Measurements from ENCODE around the gene GPR15. TPM values are rescaled to one million over a fixed set of nuclear protein-coding genes. Genes with fewer than 3 reads are reported as not detected.

The GPR15 gene
- total and polyA plus RNA-seq, 7 experiments from 2014 or later, result 0.52 to 24.2 (median 3.5) TPM

- POLR2A ChIA-PET, result no interaction called here
- no peak overlapping the region for H3K27ac Mint-ChIP-seq
These were observed 29.8 kb upstream of the GPR15 start for GRCh38 chr3:98501863-98502576.

GRCh38 chr3:98504539-98504938 is 27.2 kb upstream of the GPR15 start:
- H3K27ac Mint-ChIP-seq, result no peak overlapping the region

More at GRCh38 chr3:98501863-98502576, 29.8 kb upstream of the GPR15 start:
- Mint-ChIP-seq H3K36me3 (peaks cover 0 to 34% (median 10%) of the 10 kb centered on the region in 5 donors), H3K4me3 (no peak overlapping the region), H3K27me3 (peaks cover 0 to 2% (median 0%) of the 10 kb centered on the region in 5 donors), H3K9me3 (peaks cover 0 to 2% (median 0%) of the 10 kb centered on the region in 11 donors), H3K4me1 (peaks cover 0 to 6% (median 0%) of the 10 kb centered on the region in 7 donors)
- CTCF ChIA-PET, result interaction anchor here (0.7 kb wide), 1 partner anchor 126 kb away, joined by 3 read pairs; no protein-coding TSS in a partner anchor
- Histone ChIP-seq H3K9me3 (ENCODE audit: control insufficient read depth in 2 of 3, low read length in 3 of 3) (no peaks in the 10 kb centered on the region), H3K4me3 (ENCODE audit: low read length) (no peak overlapping the region), H3K4me1 (ENCODE audit: control insufficient read depth in 2 of 2, insufficient read depth in 2 of 2, low read length in 2 of 2) (no peaks in the 10 kb centered on the region), H3K36me3 (ENCODE audit: control insufficient read depth in 2 of 3, insufficient read depth in 3 of 3, low read length in 3 of 3) (peaks cover 0 to 5% (median 0%) of the 10 kb centered on the region in 3 experiments), H3K27ac (ENCODE audit: low read depth, low read length) (no peak overlapping the region), H3K27me3 (ENCODE audit: control insufficient read depth in 2 of 2, insufficient read depth in 2 of 2, low read length in 2 of 2) (no peaks in the 10 kb centered on the region)
- DNase-seq (no peak), ATAC-seq (no peak)
- intact Hi-C loops (cut with micrococcal nuclease), result no loop called here

GRCh38 chr3:98508582-98508981 is 23.2 kb upstream of the GPR15 start:
- peaks cover 0 to 29% (median 0%) of the 10 kb centered on the region in 7 donors for H3K4me1 Mint-ChIP-seq
- no peak overlapping the region for H3K27ac Mint-ChIP-seq
- Histone ChIP-seq H3K4me1 (ENCODE audit: control insufficient read depth in 2 of 2, insufficient read depth in 2 of 2, low read length in 2 of 2) (no peaks in the 10 kb centered on the region), H3K9me3 (ENCODE audit: control insufficient read depth in 2 of 3, low read length in 3 of 3) (no peaks in the 10 kb centered on the region), H3K27ac (ENCODE audit: low read depth, low read length) (no peak overlapping the region), H3K36me3 (ENCODE audit: control insufficient read depth in 2 of 3, insufficient read depth in 3 of 3, low read length in 3 of 3) (peaks cover 0 to 5% (median 0%) of the 10 kb centered on the region in 3 experiments), H3K4me3 (ENCODE audit: low read length) (no peak overlapping the region), H3K27me3 (ENCODE audit: control insufficient read depth in 2 of 2, insufficient read depth in 2 of 2, low read length in 2 of 2) (no peaks in the 10 kb centered on the region)
- H3K4me3 Mint-ChIP-seq, result no peak overlapping the region
- CTCF ChIA-PET, result no interaction called here
- intact Hi-C loops (cut with micrococcal nuclease), result no loop called here
- H3K36me3 Mint-ChIP-seq, result peaks cover 24 to 61% (median 52%) of the 10 kb centered on the region in 5 donors
- H3K9me3 Mint-ChIP-seq, result peaks cover 0 to 4% (median 0%) of the 10 kb centered on the region in 11 donors
- POLR2A ChIA-PET, result no interaction called here
- no peak for ATAC-seq
- no peaks in the 10 kb centered on the region for H3K27me3 Mint-ChIP-seq
- DNase-seq, result no peak

More at GRCh38 chr3:98504539-98504938, 27.2 kb upstream of the GPR15 start:
- Histone ChIP-seq H3K27me3 (ENCODE audit: control insufficient read depth in 2 of 2, insufficient read depth in 2 of 2, low read length in 2 of 2) (no peaks in the 10 kb centered on the region), H3K4me1 (ENCODE audit: control insufficient read depth in 2 of 2, insufficient read depth in 2 of 2, low read length in 2 of 2) (no peaks in the 10 kb centered on the region), H3K27ac (ENCODE audit: low read depth, low read length) (no peak overlapping the region), H3K4me3 (ENCODE audit: low read length) (no peak overlapping the region), H3K36me3 (ENCODE audit: control insufficient read depth in 2 of 3, insufficient read depth in 3 of 3, low read length in 3 of 3) (peaks cover 0 to 5% (median 0%) of the 10 kb centered on the region in 3 experiments), H3K9me3 (ENCODE audit: control insufficient read depth in 2 of 3, low read length in 3 of 3) (no peaks in the 10 kb centered on the region)
- intact Hi-C loops (cut with micrococcal nuclease), result loop anchor here in 1 of 2 donors (2.0 kb wide), 1 partner anchor 14 kb away; no protein-coding TSS in a partner anchor
- ChIA-PET CTCF (no interaction called here), POLR2A (no interaction called here)
- Mint-ChIP-seq H3K4me1 (peaks cover 0 to 17% (median 0%) of the 10 kb centered on the region in 7 donors), H3K27me3 (no peaks in the 10 kb centered on the region), H3K36me3 (peaks cover 14 to 50% (median 28%) of the 10 kb centered on the region in 5 donors), H3K4me3 (no peak overlapping the region), H3K9me3 (peaks cover 0 to 3% (median 0%) of the 10 kb centered on the region in 11 donors)
- ATAC-seq, result no peak
- DNase-seq, result no peak

GRCh38 chr3:98512576-98512975 is 19.2 kb upstream of the GPR15 start:
- Mint-ChIP-seq H3K4me1 (peaks cover 0 to 55% (median 6%) of the 10 kb centered on the region in 7 donors), H3K4me3 (no peak overlapping the region), H3K27me3 (no peaks in the 10 kb centered on the region), H3K36me3 (peaks cover 19 to 75% (median 56%) of the 10 kb centered on the region in 5 donors), H3K9me3 (peaks cover 0 to 4% (median 0%) of the 10 kb centered on the region in 11 donors), H3K27ac (no peak overlapping the region)
- H3K4me3 ChIP-seq (ENCODE audit: low read length), result no peak overlapping the region
- H3K36me3 ChIP-seq (ENCODE audit: control insufficient read depth in 2 of 3, insufficient read depth in 3 of 3, low read length in 3 of 3), result peaks cover 4 to 13% (median 4%) of the 10 kb centered on the region in 3 experiments
- ChIA-PET POLR2A (interaction anchor here (1.4 kb wide), 1 partner anchor 9 kb away, joined by 4 read pairs; no protein-coding TSS in a partner anchor), CTCF (no interaction called here)
- intact Hi-C loops (cut with micrococcal nuclease), result no loop called here
- H3K27me3 ChIP-seq (ENCODE audit: control insufficient read depth in 2 of 2, insufficient read depth in 2 of 2, low read length in 2 of 2), result no peaks in the 10 kb centered on the region
- H3K27ac ChIP-seq (ENCODE audit: low read depth, low read length), result no peak overlapping the region
- DNase-seq (no peak), ATAC-seq (no peak)
- H3K9me3 ChIP-seq (ENCODE audit: control insufficient read depth in 2 of 3, low read length in 3 of 3), result no peaks in the 10 kb centered on the region
- H3K4me1 ChIP-seq (ENCODE audit: control insufficient read depth in 2 of 2, insufficient read depth in 2 of 2, low read length in 2 of 2), result peaks cover 0 to 1% of the 10 kb centered on the region in 2 donors

- Histone ChIP-seq H3K4me1 (ENCODE audit: control insufficient read depth in 2 of 2, insufficient read depth in 2 of 2, low read length in 2 of 2) (peaks cover 0 to 6% of the 10 kb centered on the region in 2 donors), H3K27me3 (ENCODE audit: control insufficient read depth in 2 of 2, insufficient read depth in 2 of 2, low read length in 2 of 2) (no peaks in the 10 kb centered on the region), H3K9me3 (ENCODE audit: control insufficient read depth in 2 of 3, low read length in 3 of 3) (no peaks in the 10 kb centered on the region), H3K27ac (ENCODE audit: low read depth, low read length) (no peak overlapping the region), H3K4me3 (ENCODE audit: low read length) (no peak overlapping the region), H3K36me3 (ENCODE audit: control insufficient read depth in 2 of 3, insufficient read depth in 3 of 3, low read length in 3 of 3) (peaks cover 4 to 13% (median 4%) of the 10 kb centered on the region in 3 experiments)
- Mint-ChIP-seq H3K4me1 (peaks cover 0 to 58% (median 11%) of the 10 kb centered on the region in 7 donors), H3K4me3 (no peak overlapping the region), H3K9me3 (peaks cover 0 to 4% (median 0%) of the 10 kb centered on the region in 11 donors), H3K27ac (no peak overlapping the region), H3K27me3 (no peaks in the 10 kb centered on the region), H3K36me3 (peaks cover 16 to 74% (median 54%) of the 10 kb centered on the region in 5 donors)
- ATAC-seq (peak; percentile 42), DNase-seq (no peak)
- intact Hi-C loops (cut with micrococcal nuclease), result no loop called here
- POLR2A ChIA-PET, result no interaction called here
- CTCF ChIA-PET, result no interaction called here
These were observed 18.7 kb upstream of the GPR15 start for GRCh38 chr3:98513091-98513511.

GRCh38 chr3:98513736-98514135 is 18.0 kb upstream of the GPR15 start:
- ATAC-seq (no peak), DNase-seq (no peak)
- Mint-ChIP-seq H3K9me3 (peaks cover 0 to 2% (median 0%) of the 10 kb centered on the region in 11 donors), H3K27ac (peak overlapping the region in 1 of 9 donors; percentile 16), H3K4me1 (peaks cover 0 to 61% (median 17%) of the 10 kb centered on the region in 7 donors), H3K36me3 (peaks cover 10 to 74% (median 53%) of the 10 kb centered on the region in 5 donors), H3K27me3 (no peaks in the 10 kb centered on the region), H3K4me3 (no peak overlapping the region)
- POLR2A ChIA-PET, result no interaction called here
- peaks cover 4 to 19% (median 4%) of the 10 kb centered on the region in 3 experiments for H3K36me3 ChIP-seq (ENCODE audit: control insufficient read depth in 2 of 3, insufficient read depth in 3 of 3, low read length in 3 of 3)
- CTCF ChIA-PET, result no interaction called here
- H3K9me3 ChIP-seq (ENCODE audit: control insufficient read depth in 2 of 3, low read length in 3 of 3), result no peaks in the 10 kb centered on the region
- no peak overlapping the region for H3K4me3 ChIP-seq (ENCODE audit: low read length)
- H3K27ac ChIP-seq (ENCODE audit: low read depth, low read length), result no peak overlapping the region
- intact Hi-C loops (cut with micrococcal nuclease), result no loop called here
- no peaks in the 10 kb centered on the region for H3K27me3 ChIP-seq (ENCODE audit: control insufficient read depth in 2 of 2, insufficient read depth in 2 of 2, low read length in 2 of 2)
- peaks cover 0 to 13% of the 10 kb centered on the region in 2 donors for H3K4me1 ChIP-seq (ENCODE audit: control insufficient read depth in 2 of 2, insufficient read depth in 2 of 2, low read length in 2 of 2)
